AG04449 (cell line): ENCODE results near the gene STMN3.
"Not testable (repeated sequence)": the region's sequence is repeated elsewhere in the genome, so short reads cannot be mapped to it uniquely, and the experiment has no call there.

Source experiments
- CTCF ChIA-PET: fragments of 350-600 bp; formaldehyde crosslinking; extraction: SDS; loops from one replicate; lab custom pipeline; 2021; ENCODE audit warnings: antibody characterized with exemption; lab: Yijun Ruan, JAX
- POLR2A ChIA-PET: fragments of 400-600, 350-600 bp; formaldehyde crosslinking; extraction: SDS; loops from one replicate; lab custom pipeline; 2020; ENCODE audit warnings: antibody characterized with exemption, inconsistent platforms; lab: Yijun Ruan, JAX
- DNase-seq: peaks from one replicate; pipeline ENCODE4 v3.0.0-alpha.2; 2010; ENCODE audit warnings: low read depth, low spot score
- H3K4me3 ChIP-seq: 2 replicates; pipeline ENCODE4 v1.5.1; 2011; ENCODE audit warnings: low read depth, mild to moderate bottlenecking, control low read depth, low read length
- TF ChIP-seq, protein P1 (sequence below): IDR thresholded peaks from one replicate; pipeline ENCODE4 v1.5.1; 2011; ENCODE audit warnings: mild to moderate bottlenecking, moderate library complexity, low read length, control low read depth, inconsistent platforms; ENCODE audit not compliant: insufficient read depth; ENCODE audit errors: missing control alignments

STMN3 gene

DNA sequence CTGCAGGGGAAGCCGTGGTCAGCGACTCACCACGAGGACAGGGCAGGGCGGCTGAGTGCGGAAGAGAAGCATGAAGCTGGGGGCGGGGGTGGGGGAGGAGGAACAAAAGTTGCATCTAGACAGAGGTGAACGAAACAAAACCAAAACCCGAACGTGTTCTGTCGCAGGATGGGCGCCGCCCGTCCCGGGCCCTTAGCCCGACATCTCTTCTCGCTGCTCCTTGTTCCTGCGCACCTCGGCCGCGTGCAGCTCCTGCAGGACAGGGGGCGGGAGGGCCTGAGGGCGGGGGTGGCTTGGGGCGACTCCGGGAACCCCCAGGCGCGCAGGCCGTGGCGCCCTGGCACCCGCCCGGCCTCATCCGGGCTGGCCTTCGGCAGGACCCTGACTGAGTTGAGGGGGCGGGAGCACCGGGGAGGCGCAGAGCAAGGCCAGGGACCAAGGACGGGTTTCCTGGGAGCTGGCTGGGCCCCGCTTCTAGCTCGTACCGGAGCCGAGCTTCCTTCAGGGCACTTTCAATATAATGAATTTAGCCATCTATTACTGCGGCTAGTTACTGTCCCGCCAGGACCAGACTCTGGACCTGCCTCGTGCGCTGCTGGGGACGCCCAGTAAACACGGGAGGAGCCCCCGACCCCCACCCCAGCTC, 12.0 kb downstream of the STMN3 start:
- CTCF ChIA-PET = interaction anchor here (1.1 to 1.6 kb wide), 3 partner anchors 42 to 103 kb away, joined by 3 to 8 read pairs (median 3); partner anchors contain the start of gene PTK6
- peak overlapping the region; percentile 41 for H3K4me3 ChIP-seq
- DNase-seq = no peak
- TF ChIP-seq, protein P1, sequence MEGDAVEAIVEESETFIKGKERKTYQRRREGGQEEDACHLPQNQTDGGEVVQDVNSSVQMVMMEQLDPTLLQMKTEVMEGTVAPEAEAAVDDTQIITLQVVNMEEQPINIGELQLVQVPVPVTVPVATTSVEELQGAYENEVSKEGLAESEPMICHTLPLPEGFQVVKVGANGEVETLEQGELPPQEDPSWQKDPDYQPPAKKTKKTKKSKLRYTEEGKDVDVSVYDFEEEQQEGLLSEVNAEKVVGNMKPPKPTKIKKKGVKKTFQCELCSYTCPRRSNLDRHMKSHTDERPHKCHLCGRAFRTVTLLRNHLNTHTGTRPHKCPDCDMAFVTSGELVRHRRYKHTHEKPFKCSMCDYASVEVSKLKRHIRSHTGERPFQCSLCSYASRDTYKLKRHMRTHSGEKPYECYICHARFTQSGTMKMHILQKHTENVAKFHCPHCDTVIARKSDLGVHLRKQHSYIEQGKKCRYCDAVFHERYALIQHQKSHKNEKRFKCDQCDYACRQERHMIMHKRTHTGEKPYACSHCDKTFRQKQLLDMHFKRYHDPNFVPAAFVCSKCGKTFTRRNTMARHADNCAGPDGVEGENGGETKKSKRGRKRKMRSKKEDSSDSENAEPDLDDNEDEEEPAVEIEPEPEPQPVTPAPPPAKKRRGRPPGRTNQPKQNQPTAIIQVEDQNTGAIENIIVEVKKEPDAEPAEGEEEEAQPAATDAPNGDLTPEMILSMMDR = no peak
- POLR2A ChIA-PET = interaction anchor here (0.8 to 1.5 kb wide), 4 partner anchors 8 to 67 kb away, joined by 3 to 11 read pairs (median 3); partner anchors contain the start of genes ARFRP1, GMEB2 and ZGPAT

DNA sequence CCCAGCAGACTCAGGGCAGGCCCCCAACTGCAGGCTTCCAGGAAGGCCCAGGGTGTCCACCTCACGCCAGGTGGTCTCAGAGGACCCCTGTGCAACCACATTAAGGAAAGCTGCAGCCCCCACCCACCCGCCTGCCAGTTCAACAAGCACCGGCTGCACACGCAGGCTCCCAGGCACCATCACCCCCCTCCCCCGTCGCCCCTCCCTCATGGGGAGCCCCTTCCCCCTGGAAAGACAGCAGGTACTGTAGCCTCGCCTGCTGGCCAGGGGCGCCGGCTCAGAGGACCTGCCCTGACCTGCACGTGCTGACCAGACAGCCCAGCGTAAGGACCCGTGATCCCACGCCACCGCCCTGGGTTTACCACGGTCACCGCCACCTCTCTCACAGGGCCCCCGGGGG, 12.5 kb downstream of the STMN3 start:
- H3K4me3 ChIP-seq, CTCF ChIA-PET, DNase-seq: not testable (repeated sequence)
- POLR2A ChIA-PET = interaction anchor here (0.8 to 1.4 kb wide), 2 partner anchors 8 to 67 kb away, joined by 3 read pairs; partner anchors contain the start of genes ARFRP1 and ZGPAT

DNA sequence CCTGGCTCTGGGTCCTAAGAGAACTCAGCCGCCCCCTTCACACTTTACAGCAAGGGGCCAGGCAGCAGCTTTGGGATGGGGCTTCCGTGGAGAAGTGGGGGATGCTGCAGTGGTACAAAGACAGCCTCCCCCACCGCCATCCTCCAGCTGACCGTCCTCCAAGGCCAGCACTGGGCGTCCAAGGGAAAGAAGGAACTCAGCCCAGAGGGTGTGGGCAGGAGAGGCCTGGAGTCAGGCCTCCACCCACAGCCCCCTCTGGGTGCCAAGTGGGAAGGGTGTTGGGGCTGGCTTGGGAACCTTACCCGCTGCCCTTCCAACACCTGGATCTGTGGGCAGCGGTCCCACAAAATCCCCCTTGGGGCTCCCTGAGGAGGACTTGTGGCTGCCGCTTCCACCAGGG, 13.1 kb downstream of the STMN3 start:
- ChIA-PET POLR2A (no interaction called here), CTCF (no interaction called here)
- TF ChIP-seq, protein P1 = no peak
- H3K4me3 ChIP-seq = no peak overlapping the region
- DNase-seq = no peak

DNA sequence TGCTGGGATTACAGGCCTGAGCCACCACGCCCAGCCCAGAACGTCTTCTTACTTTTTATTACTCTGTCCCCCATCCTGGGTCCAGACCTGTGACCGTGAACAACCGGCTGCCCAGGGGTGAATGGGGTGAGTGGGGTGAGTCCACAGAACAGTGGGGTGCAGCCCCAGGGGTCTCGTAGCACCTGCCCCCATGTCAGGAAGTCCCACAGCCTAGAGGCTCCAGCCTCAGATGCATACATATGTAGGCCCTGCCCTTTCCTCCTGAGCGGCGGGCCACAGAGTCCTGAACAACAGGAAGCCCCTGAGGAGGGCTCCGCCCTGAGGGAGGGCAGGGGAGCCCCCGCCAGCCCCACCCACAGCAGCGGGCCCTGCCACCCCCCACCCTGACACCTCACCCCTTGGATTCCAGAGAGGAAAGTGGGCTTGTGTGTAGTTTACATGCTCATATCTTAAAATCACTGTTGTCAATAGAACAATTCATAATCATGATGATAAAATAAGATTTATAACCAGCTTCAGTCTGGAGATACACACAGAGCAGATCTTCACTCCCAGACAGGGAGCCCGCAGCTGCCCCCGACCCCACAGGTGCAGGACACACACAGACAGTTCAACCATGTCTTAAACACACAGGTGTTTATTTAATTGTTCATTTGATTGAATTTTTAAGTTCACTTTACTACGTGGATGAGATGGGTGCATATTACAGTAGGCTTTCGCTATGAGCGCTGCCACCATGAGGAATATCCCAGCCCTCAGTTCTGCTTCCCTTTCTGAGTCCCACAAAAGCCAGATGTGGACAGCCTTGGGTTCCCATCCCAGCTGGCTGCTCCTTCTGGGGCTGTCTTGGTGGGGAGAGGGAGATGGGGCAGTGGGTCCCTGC, 13.9 kb downstream of the STMN3 start:
- TF ChIP-seq, protein P1 = no peak
- H3K4me3 ChIP-seq = no peak overlapping the region
- CTCF ChIA-PET = no interaction called here
- DNase-seq = no peak
- POLR2A ChIA-PET = no interaction called here

DNA sequence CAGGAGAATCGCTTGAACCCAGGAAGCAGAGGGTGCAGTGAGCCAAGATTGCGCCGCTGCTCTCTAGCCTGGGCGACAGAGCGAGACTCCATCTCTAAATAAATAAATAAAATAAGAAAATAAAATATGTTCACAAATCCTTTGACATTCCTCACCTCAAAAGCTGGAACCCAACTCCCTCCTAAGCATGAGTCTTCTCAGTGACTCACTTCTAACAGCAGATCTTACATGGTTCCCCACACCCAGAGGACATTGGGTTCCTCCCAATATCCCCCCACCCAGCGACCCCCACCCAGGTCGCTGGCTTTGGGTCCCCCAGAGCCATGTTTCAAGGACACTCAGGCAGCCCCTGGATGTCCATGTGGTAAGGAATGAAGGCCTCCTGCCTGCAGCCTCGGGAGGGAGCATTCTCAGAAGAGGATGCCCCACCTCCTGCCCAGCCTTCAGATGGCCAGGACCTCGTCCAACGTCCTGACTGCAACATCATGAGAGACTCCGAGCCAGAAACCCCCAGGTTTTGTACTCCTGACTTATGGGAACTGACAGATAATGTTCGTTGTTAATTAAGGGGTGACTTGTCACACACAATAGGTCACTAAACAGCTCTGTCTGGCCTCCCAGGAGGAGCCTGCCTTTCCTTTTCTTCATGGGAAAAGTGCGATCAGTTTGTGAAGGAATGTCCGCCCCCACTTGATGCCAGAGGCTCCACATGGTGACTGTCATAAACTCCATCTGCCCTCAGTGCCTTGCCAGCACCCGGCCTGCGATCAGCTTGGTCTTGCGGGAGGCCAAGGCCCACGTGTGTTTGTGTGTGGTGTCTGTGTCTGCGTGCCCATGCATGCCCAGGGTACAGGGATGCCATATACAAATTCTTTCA, 16.2 kb downstream of the STMN3 start:
- CTCF ChIA-PET = interaction anchor here (1.9 kb wide), 1 partner anchor 10 kb away, joined by 6 read pairs; the partner anchor contains the start of gene GMEB2
- no peak overlapping the region for H3K4me3 ChIP-seq
- POLR2A ChIA-PET = interaction anchor here (0.6 to 1.0 kb wide), 2 partner anchors 10 to 23 kb away, joined by 3 to 4 read pairs; partner anchors contain the start of gene GMEB2
- DNase-seq = no peak
- TF ChIP-seq, protein P1 = no peak
